GM13976 (cell line): Measurements from ENCODE around the gene RHEX.

Source experiments
- DNase-seq: peaks from one replicate; pipeline ENCODE4 v3.0.0; 2012; ENCODE audit warnings: low spot score
- CTCF ChIP-seq: IDR thresholded peaks from 2 replicates; pipeline ENCODE4 v1.5.1; 2012; ENCODE audit warnings: borderline replicate concordance, mild to moderate bottlenecking; ENCODE audit not compliant: insufficient read depth; ENCODE audit errors: extremely low read depth, missing control alignments, control extremely low read depth
- in situ Hi-C: fragments of 300-500 bp; cut with MboI; formaldehyde crosslinking; loops from one replicate; pipeline ENCODE4 v1.12.0; 2022; ENCODE audit warnings: low sequenced_read_pairs, mixed read lengths, inconsistent platforms; ENCODE audit not compliant: unreplicated experiment

RHEX gene

GRCh38 chr1:206110161-206110560, 57.2 kb downstream of the RHEX start:
- TF ChIP-seq CTCF: no peak
- DNase-seq: no peak
- in situ Hi-C loops: loop anchor here (10.0 to 25.0 kb wide), 2 partner anchors 105 to 323 kb away; partner anchors contain the start of genes RAB29 and RAB7B

- in situ Hi-C loops: loop anchor here (10.0 to 25.0 kb wide), 2 partner anchors 106 to 324 kb away; partner anchors contain the start of genes RAB29 and RAB7B
Observed at GRCh38 chr1:206110820-206111219, 57.8 kb downstream of the RHEX start.

GRCh38 chr1:206111271-206111927, 58.4 kb downstream of the RHEX start:
- no peak for DNase-seq
- in situ Hi-C loops: loop anchor here (10.0 to 25.0 kb wide), 2 partner anchors 107 to 324 kb away; partner anchors contain the start of genes RAB29 and RAB7B
- TF ChIP-seq CTCF: no peak

More at GRCh38 chr1:206110820-206111219, 57.8 kb downstream of the RHEX start:
- no peak for TF ChIP-seq CTCF
- DNase-seq: no peak

- in situ Hi-C loops: loop anchor here (10.0 to 25.0 kb wide), 2 partner anchors 108 to 325 kb away; partner anchors contain the start of genes RAB29 and RAB7B
- no peak for TF ChIP-seq CTCF
- DNase-seq: no peak
Observed at GRCh38 chr1:206112600-206113301, 59.8 kb downstream of the RHEX start.

GRCh38 chr1:206114692-206115640, 62.0 kb downstream of the RHEX start:
- in situ Hi-C loops: loop anchor here (10.0 to 25.0 kb wide), 2 partner anchors 110 to 328 kb away; partner anchors contain the start of genes RAB29 and RAB7B
- TF ChIP-seq CTCF: no peak
- DNase-seq: no peak

GRCh38 chr1:206115791-206116190, 62.8 kb downstream of the RHEX start:
- TF ChIP-seq CTCF: no peak
- DNase-seq: no peak
- in situ Hi-C loops: loop anchor here (10.0 to 25.0 kb wide), 2 partner anchors 111 to 328 kb away; partner anchors contain the start of genes RAB29 and RAB7B
